ENCODE results near the gene CCNK. TPM values are rescaled to one million over a fixed set of nuclear protein-coding genes. Genes with fewer than 3 reads are reported as not detected.

Gene CCNK
- polyA plus RNA-seq, 2 of the 4 experiments (the other 2 are of a cell fraction), result 22.7 to 46.6 TPM

GRCh38 chr14:99476864-99477263 is 4.3 kb upstream of the CCNK start:
- no peak for ATAC-seq
- 82% methylated on average over 1 of the region's 1 CpG for WGBS (ENCODE audit: missing lambda C conversion rate)
- H3K4me3 ChIP-seq, result no peak overlapping the region
- TF ChIP-seq POLR2AphosphoS2 (conservative IDR thresholded peaks at IDR 0.05; ENCODE audit: low read length), result no peak
- CTCF ChIA-PET, result no interaction called here
- H3K27ac ChIP-seq, result no peak overlapping the region
- H3K9me3 ChIP-seq, result no peaks in the 10 kb centered on the region
- POLR2A ChIA-PET, result no interaction called here
- no peak for DNase-seq (ENCODE audit: low read depth in 1 of 2, low spot score in 1 of 2)
- no peak for FAIRE-seq
- no peak overlapping the region for H3K4me2 ChIP-seq
- peaks cover 17% of the 10 kb centered on the region for H3K4me1 ChIP-seq

- POLR2A ChIA-PET, result no interaction called here
- ATAC-seq (no peak), DNase-seq (ENCODE audit: low read depth in 1 of 2, low spot score in 1 of 2) (no peak), FAIRE-seq (no peak)
- CTCF ChIA-PET, result no interaction called here
- WGBS (ENCODE audit: missing lambda C conversion rate), result 80% methylated on average over 4 of the region's 4 CpGs
- Histone ChIP-seq H3K4me1 (peaks cover 25% of the 10 kb centered on the region), H3K4me3 (no peak overlapping the region), H3K27ac (no peak overlapping the region), H3K4me2 (peak overlapping the region; percentile 83; the same call in 1 of the 3 replicates), H3K9me3 (no peaks in the 10 kb centered on the region)
- TF ChIP-seq POLR2AphosphoS2 (conservative IDR thresholded peaks at IDR 0.05; ENCODE audit: low read length) (no peak), E2F6 (IDR thresholded peaks at IDR 0.05; ENCODE audit: borderline replicate concordance, low read depth) (no peak), HOXB5 (CRISPR knock-in tag; IDR thresholded peaks at IDR 0.05) (no peak), HDAC2 (IDR thresholded peaks at IDR 0.05) (no peak), ELK1 (IDR thresholded peaks at IDR 0.05; ENCODE audit: low read depth, low read length) (no peak), HMGXB4 (CRISPR knock-in tag; IDR thresholded peaks at IDR 0.05; ENCODE audit: borderline replicate concordance) (no peak), REST (IDR thresholded peaks at IDR 0.05) (no peak), TP53 (CRISPR knock-in tag; IDR thresholded peaks at IDR 0.05) (no peak), KDM1A (IDR thresholded peaks at IDR 0.05; ENCODE audit: low read depth) (no peak), USF2 (IDR thresholded peaks at IDR 0.05) (no peak), EHMT2 (IDR thresholded peaks at IDR 0.05; ENCODE audit: low read depth) (no peak), EHF (CRISPR knock-in tag; IDR thresholded peaks at IDR 0.05) (no peak), CTCF (IDR thresholded peaks at IDR 0.05) (no peak), CHD2 (IDR thresholded peaks at IDR 0.05; ENCODE audit: low read length, partially characterized antibody) (no peak), ZFP36 (IDR thresholded peaks at IDR 0.05; ENCODE audit: borderline replicate concordance, partially characterized antibody) (no peak), JUNB (IDR thresholded peaks at IDR 0.05) (no peak)
Observed at GRCh38 chr14:99478128-99478527, 3.1 kb upstream of the CCNK start.
